Peyer's patch (tissue), 4 donors: ENCODE results near the gene TRIM38.

Experiments used
- CTCF ChIP-seq, 6 experiments: fragments of 450-650 bp in 4 of 6; fragments of 200-600 bp in 2 of 6; sonication (generic) in 1 of 6; IDR thresholded peaks; one replicate each; pipeline ENCODE4 v1.5.1; 2017 to 2019; ENCODE audit warnings: antibody characterized with exemption in 6 of 6, mild to moderate bottlenecking in 3 of 6, moderate library complexity in 1 of 6
- POLR2A ChIP-seq, 2 donors: fragments of 450-650 bp; IDR thresholded peaks; one replicate each; pipeline ENCODE4 v1.5.1; 2017; ENCODE audit warnings: antibody characterized with exemption in 2 of 2, mild to moderate bottlenecking in 2 of 2, moderate library complexity in 2 of 2

GRCh38 chr6:25965058-25965457, 2.5 kb downstream of the TRIM38 start:
- no peak for TF ChIP-seq CTCF (IDR thresholded peaks at IDR 0.05)
- TF ChIP-seq POLR2A (IDR thresholded peaks at IDR 0.05) = no peak
